K562 (cell line): ENCODE data around the gene CUL9. TPM values are rescaled to one million over a fixed set of nuclear protein-coding genes. Genes with fewer than 3 reads are reported as not detected.

Experiments used
- ATAC-seq: fragments of 200-7000 bp; cut with Tn5 transposase; 3 replicates; pipeline ENCODE4 v1.9.1; 2020; ENCODE audit warnings: moderate library complexity
- BruUV-seq: library from RNA; stranded (reverse); fragments of 400-500 nt; replicated peaks from 2 replicates; lab custom pipeline; 2021; lab: Mats Ljungman, UMichigan
- CTCF ChIA-PET: fragments of 300-600 bp; formaldehyde crosslinking; extraction: SDS; loops from one replicate; lab custom pipeline; 2021; ENCODE audit warnings: low intra/inter-chr PET ratio; lab: Yijun Ruan, JAX
- POLR2A ChIA-PET: fragments of 300-600, 350-650 bp; sonication (Branson Sonifier 250); formaldehyde crosslinking; extraction: SDS; loops from one replicate; lab custom pipeline; 2021; ENCODE audit warnings: antibody characterized with exemption, inconsistent platforms; lab: Yijun Ruan, JAX
- DNase-seq, 4 experiments: peaks; one replicate each; pipeline versions ENCODE4 v3.0.0 to v3.0.0-alpha.2; 2011 to 2018; ENCODE audit warnings: low spot score in 3 of 4, mixed read lengths in 3 of 4; ENCODE audit errors: extremely low read depth in 1 of 4
- FAIRE-seq: peaks from 2 replicates; lab custom pipeline; 2011; peaks lifted over from hg19 to GRCh38; lab: Jason Lieb, UNC
- H2AFZ ChIP-seq: 2 replicates; pipeline ENCODE4 v1.6.0; 2011; ENCODE audit warnings: low read depth, low read length, control low read depth, inconsistent platforms
- H3K27ac ChIP-seq: fragments of 200-600 bp; 3 replicates; pipeline ENCODE4 v1.8.0; 2011; ENCODE audit warnings: low read depth, mild to moderate bottlenecking, control low read depth, inconsistent platforms, low read length, moderate library complexity, mixed read lengths; ENCODE audit errors: extremely low read depth
- H3K27me3 ChIP-seq, 2 experiments: fragments of 300-600 bp in 1 of 2; 2 replicates in 1 of 2; 3 replicates in 1 of 2; pipeline versions ENCODE4 v1.6.0 to v1.8.0; 2011; ENCODE audit warnings: inconsistent platforms in 2 of 2, low read length in 2 of 2, mild to moderate bottlenecking in 1 of 2, mixed read lengths in 1 of 2, moderate library complexity in 1 of 2; ENCODE audit not compliant: control insufficient read depth in 2 of 2, insufficient read depth in 2 of 2
- H3K36me3 ChIP-seq: fragments of 300-600 bp; 3 replicates; pipeline ENCODE4 v1.8.0; 2011; ENCODE audit warnings: mild to moderate bottlenecking, low read length, inconsistent platforms; ENCODE audit not compliant: control insufficient read depth, insufficient read depth
- H3K4me1 ChIP-seq, 2 experiments: fragments of 200-600 bp in 1 of 2; replicated peaks in 1 of 2; 2 replicates in 1 of 2; 3 replicates in 1 of 2; pipeline versions ENCODE4 v1.5.1 to v1.8.0; 2011; ENCODE audit warnings: inconsistent platforms in 2 of 2, low read length in 2 of 2, mild to moderate bottlenecking in 1 of 2, mixed read lengths in 1 of 2, moderate library complexity in 1 of 2; ENCODE audit not compliant: control insufficient read depth in 2 of 2, insufficient read depth in 2 of 2
- H3K4me2 ChIP-seq: 2 replicates; pipeline ENCODE4 v1.6.1; 2011; ENCODE audit warnings: low read length, control low read depth, inconsistent platforms, mixed read lengths; ENCODE audit not compliant: insufficient read depth
- H3K4me3 ChIP-seq: fragments of 200-600 bp; sonication (generic), shearing (Covaris generic); 2 replicates; pipeline ENCODE4 v1.5.1; 2016; ENCODE audit warnings: control low read depth, inconsistent platforms
- H3K79me2 ChIP-seq: fragments of 200-600 bp; 3 replicates; pipeline ENCODE4 v1.8.0; 2011; ENCODE audit warnings: low read length, inconsistent platforms; ENCODE audit not compliant: control insufficient read depth, insufficient read depth
- H3K9ac ChIP-seq, 2 experiments: 2 replicates each; pipeline versions ENCODE4 v1.6.0 to v1.6.1; 2011; ENCODE audit warnings: low read depth in 2 of 2, low read length in 2 of 2, control low read depth in 1 of 2, inconsistent platforms in 1 of 2, mild to moderate bottlenecking in 1 of 2, mixed read lengths in 1 of 2; ENCODE audit not compliant: insufficient read depth in 1 of 2
- H3K9me1 ChIP-seq: one replicate; pipeline ENCODE4 v1.6.0; 2011; ENCODE audit warnings: inconsistent platforms, mild to moderate bottlenecking, low read length, moderate library complexity; ENCODE audit not compliant: control insufficient read depth, insufficient read depth
- H3K9me3 ChIP-seq: replicated peaks from 2 replicates; pipeline ENCODE4 v1.5.1; 2011; ENCODE audit warnings: low read depth, low read length, inconsistent platforms; ENCODE audit not compliant: control insufficient read depth, insufficient read depth
- H4K20me1 ChIP-seq: replicated peaks from 2 replicates; pipeline ENCODE4 v1.6.1; 2011; ENCODE audit warnings: low read length, inconsistent platforms, mixed read lengths; ENCODE audit not compliant: control insufficient read depth, insufficient read depth
- CC2D1A ChIP-seq: fragments of 450-650 bp; IDR thresholded peaks from 2 replicates; pipeline ENCODE4 v1.6.1; 2017; ENCODE audit warnings: mild to moderate bottlenecking
- HDGF ChIP-seq: fragments of 450-650 bp; IDR thresholded peaks from 2 replicates; pipeline ENCODE4 v1.6.1; 2016
- MAZ ChIP-seq, 2 experiments: fragments of 450-650 bp in 1 of 2; sonication (generic) in 1 of 2; formaldehyde crosslinking; IDR thresholded peaks in 1 of 2; conservative IDR thresholded peaks in 1 of 2; 2 replicates each; pipeline versions ENCODE4 v1.4.0 to v1.5.0; 2020; ENCODE audit warnings: mild to moderate bottlenecking in 1 of 2, missing genetic modification reagents in 1 of 2
- MECOM ChIP-seq: fragments of 250-450 bp; sonication (Bioruptor Pico); IDR thresholded peaks from 2 replicates; pipeline ENCODE4 v1.8.0; 2022; ENCODE audit warnings: inconsistent platforms
- NR2F6 ChIP-seq: fragments of 450-650 bp; formaldehyde crosslinking; IDR thresholded peaks from 2 replicates; pipeline ENCODE4 v1.4.0; 2020; ENCODE audit warnings: mild to moderate bottlenecking
- SMARCE1 ChIP-seq: fragments of 450-650 bp; IDR thresholded peaks from 2 replicates; pipeline ENCODE4 v1.7.1; 2016; ENCODE audit warnings: mild to moderate bottlenecking
- SP1 ChIP-seq: sonication (generic); formaldehyde crosslinking; IDR thresholded peaks from 2 replicates; pipeline ENCODE4 v1.8.1; 2022; ENCODE audit warnings: mild to moderate bottlenecking, missing genetic modification reagents
- UBTF ChIP-seq, 2 experiments: IDR thresholded peaks; 2 replicates each; pipeline ENCODE4 v1.6.1; 2012; ENCODE audit warnings: improper control_type of control experiment in 2 of 2, low read depth in 2 of 2, low read length in 2 of 2, borderline replicate concordance in 1 of 2
- WHSC1 ChIP-seq: IDR thresholded peaks from one replicate; pipeline ENCODE4 v1.6.1; 2012; ENCODE audit warnings: low read length, control low read depth, inconsistent platforms
- ZBTB7A ChIP-seq: IDR thresholded peaks from 2 replicates; pipeline ENCODE4 v1.6.1; 2011; ENCODE audit warnings: low read depth, mild to moderate bottlenecking, low read length, moderate library complexity, borderline replicate concordance; ENCODE audit not compliant: control insufficient read depth
- ZC3H8 ChIP-seq: fragments of 450-650 bp; IDR thresholded peaks from 2 replicates; pipeline ENCODE4 v1.6.1; 2017
- ZNF146 ChIP-seq: IDR thresholded peaks from one replicate; pipeline ENCODE4 v1.6.1; 2018; ENCODE audit warnings: missing compliant biosample characterization; ENCODE audit not compliant: unreplicated experiment
- ZNF395 ChIP-seq: fragments of 200-800 bp; sonication (Bioruptor generic); IDR thresholded peaks from 2 replicates; pipeline ENCODE4 v1.6.1; 2017; ENCODE audit warnings: missing genetic modification characterization, missing compliant biosample characterization
- ZNF431 ChIP-seq: sonication (generic); formaldehyde crosslinking; IDR thresholded peaks from 2 replicates; pipeline ENCODE4 v1.8.0; 2022; ENCODE audit warnings: mild to moderate bottlenecking, missing genetic modification reagents
- ZNF740 ChIP-seq, 3 experiments: fragments of 200-800 bp in 1 of 3; sonication (Bioruptor generic) in 1 of 3; sonication (generic) in 1 of 3; formaldehyde crosslinking in 1 of 3; IDR thresholded peaks; 2 replicates each; pipeline versions ENCODE4 v1.6.1 to v1.8.0; 2016 to 2022; ENCODE audit warnings: mild to moderate bottlenecking in 2 of 3, missing compliant biosample characterization in 2 of 3, missing genetic modification characterization in 2 of 3, missing genetic modification reagents in 1 of 3
- WGBS: fragments of 100-300 bp; shearing (Covaris generic); methylation state at CpG from one replicate; pipeline ENCODE4 v1.1.6; 2016; ENCODE audit warnings: low coverage, mixed read lengths; ENCODE audit not compliant: insufficient coverage; ENCODE audit errors: missing lambda C conversion rate; 5-methylcytosine and 5-hydroxymethylcytosine counted together
- in situ Hi-C: fragments of 300-500 bp; cut with MboI; formaldehyde crosslinking; loops from 4 replicates; pipeline ENCODE4 v1.15.0; 2018; ENCODE audit warnings: inconsistent platforms, mixed read lengths
- intact Hi-C: fragments of 100-400 bp; cut with micrococcal nuclease; formaldehyde crosslinking; loops from 2 replicates; pipeline ENCODE4 v1.14.2; 2022
- polyA plus RNA-seq, 8 experiments: library from polyadenylated mRNA; depleted of rRNA in 4 of 8; stranded (reverse) in 5 of 8; unstranded in 3 of 8; fragments of >200 nt; fragmentation: Nextera tagmentation in 2 of 8; fragmentation: Illumina TruSeq in 1 of 8; extraction: Ambion mirVana in 2 of 8; extraction: Trizol in 1 of 8; gene quantifications; 2 replicates each; pipeline versions ENCODE4 v1.2.1 to v1.2.3, GENCODE V29; 2011 to 2014; ENCODE audit warnings: inconsistent platforms in 1 of 8, missing spikeins in 1 of 8
- total RNA-seq, 7 experiments: library from RNA; depleted of rRNA in 6 of 7; stranded (reverse); fragments of >200 nt in 6 of 7; fragmentation: Illumina TruSeq in 2 of 7; extraction: Trizol in 2 of 7; gene quantifications; 2 replicates each; pipeline versions ENCODE4 v1.2.1 to v1.2.3, GENCODE V29; 2011 to 2021; ENCODE audit warnings: low replicate concordance in 1 of 7

CUL9 gene
- total and polyA plus RNA-seq, 9 of the 15 experiments (the other 6 are each of a cell fraction or from before 2014, with no cell fraction given): 0.50 to 20.7 (median 6.6) TPM

- DNase-seq (peak; percentile 68 to 84 (median 75)), ATAC-seq (peak; percentile 11), FAIRE-seq (no peak)
- no peaks in the 10 kb centered on the region for H3K9me3 ChIP-seq
- WGBS: 2% methylated on average over 28 of the region's 46 CpGs
- no TSS peak for BruUV-seq
- H2AFZ ChIP-seq: peak overlapping the region; percentile 73
- H3K27me3 ChIP-seq: no peaks in the 10 kb centered on the region
- CTCF ChIA-PET: interaction anchor here (0.5 to 0.7 kb wide), 4 partner anchors 18 to 119 kb away, joined by 3 read pairs; partner anchors contain the start of genes CUL7, KLC4 and MRPL2
- peak overlapping the region; percentile 99 for H3K4me2 ChIP-seq
- peaks cover 6% of the 10 kb centered on the region for H3K9me1 ChIP-seq
- peaks cover 41% of the 10 kb centered on the region for H3K79me2 ChIP-seq
- peaks cover 37% of the 10 kb centered on the region for H3K36me3 ChIP-seq
- intact Hi-C loops (loop anchor here (5.0 kb wide), 2 partner anchors 75 to 195 kb away; partner anchors contain the start of gene ZNF318), in situ Hi-C loops (no loop called here)
- H3K4me1 ChIP-seq: peaks cover 30 to 45% of the 10 kb centered on the region in 2 experiments
- peaks cover 32% of the 10 kb centered on the region for H4K20me1 ChIP-seq
- POLR2A ChIA-PET: interaction anchor here (0.6 to 5.5 kb wide), 11 partner anchors 9 to 1077 kb away, joined by 3 to 40 read pairs (median 4); partner anchors contain the start of genes CUL9, KLC4 and MRPL2
- H3K27ac ChIP-seq: peak overlapping the region; percentile 93
- peak overlapping the region; percentile 83 for H3K4me3 ChIP-seq
- H3K9ac ChIP-seq: peak overlapping the region; percentile 90 to 99
- TF ChIP-seq ZNF431 (CRISPR knock-in tag) (0 out of 2 replicates have a peak, but pooled peaks have one; percentile 22), ZNF146 (no peak), ZC3H8 (no peak), UBTF (IDR thresholded peaks at IDR 0.05; ENCODE audit: borderline replicate concordance in 1 of 2, low read depth in 2 of 2, low read length in 2 of 2) (0 out of 4 replicates have a peak, but pooled peaks of 1 of the 2 experiments have one; percentile 2), SP1 (CRISPR knock-in tag) (peak; percentile 60; the same call in 1 of the 2 replicates), ZBTB7A (0 out of 2 replicates have a peak, but pooled peaks have one; percentile 61), NR2F6 (CRISPR knock-in tag) (no peak), CC2D1A (no peak), ZNF740 (CRISPR knock-in tag; IDR thresholded peaks at IDR 0.05) (0 out of 2 replicates have a peak, but pooled peaks have one; percentile 24), ZNF740 (tag; IDR thresholded peaks at IDR 0.05) (no peak), MECOM (CRISPR knock-in tag) (no peak), MAZ (CRISPR knock-in tag; conservative IDR thresholded peaks at IDR 0.05 in 1 of 2, IDR thresholded peaks at IDR 0.05 in 1 of 2) (peak; percentile 79 to 94), HDGF (peak; percentile 72; the same call in 1 of the 2 replicates), ZNF395 (CRISPR knock-in tag) (no peak), WHSC1 (no peak), SMARCE1 (0 out of 2 replicates have a peak, but pooled peaks have one; percentile 50)
These were observed 9.6 kb upstream of the CUL9 start for GRCh38 chr6:43172104-43173007.
